Amniotic stem cell (primary cell): ENCODE measurements around the gene ITGAL.
"Not testable (repeated sequence)": the region's sequence is repeated elsewhere in the genome, so short reads cannot be mapped to it uniquely, and the experiment has no call there.

Experiments
- DNase-seq: peaks from one replicate; lab custom pipeline; 2025; lab: John Stamatoyannopoulos, UW

The ITGAL gene

DNA sequence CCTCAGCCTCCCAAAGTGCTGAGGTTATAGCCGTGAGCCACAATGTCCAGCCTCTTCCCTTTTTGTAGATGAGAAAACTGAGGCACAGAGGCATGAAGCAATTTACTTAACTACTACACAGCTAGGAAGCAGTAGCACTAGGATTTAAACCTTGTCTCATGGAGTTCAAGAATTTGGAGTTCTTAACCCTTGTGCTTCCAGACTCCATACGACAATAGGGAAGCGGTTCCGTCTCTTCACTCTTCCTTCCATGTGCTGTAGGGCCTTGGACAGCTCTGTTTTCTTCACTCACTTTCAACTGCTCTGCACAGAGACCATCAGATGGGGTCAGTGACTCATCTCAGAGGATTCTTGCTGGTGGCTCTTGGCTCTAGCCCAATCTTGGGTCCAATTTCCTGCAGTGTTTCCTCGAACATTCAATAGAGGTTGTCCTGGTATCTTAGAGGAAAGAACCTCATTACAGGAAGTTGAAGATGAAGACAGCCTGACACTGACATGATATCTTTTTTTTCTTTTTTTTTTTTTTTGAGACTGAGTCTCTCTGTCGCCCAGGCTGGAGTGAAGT, 19.3 kb downstream of the ITGAL start:
- DNase-seq: peak; percentile 38

DNA sequence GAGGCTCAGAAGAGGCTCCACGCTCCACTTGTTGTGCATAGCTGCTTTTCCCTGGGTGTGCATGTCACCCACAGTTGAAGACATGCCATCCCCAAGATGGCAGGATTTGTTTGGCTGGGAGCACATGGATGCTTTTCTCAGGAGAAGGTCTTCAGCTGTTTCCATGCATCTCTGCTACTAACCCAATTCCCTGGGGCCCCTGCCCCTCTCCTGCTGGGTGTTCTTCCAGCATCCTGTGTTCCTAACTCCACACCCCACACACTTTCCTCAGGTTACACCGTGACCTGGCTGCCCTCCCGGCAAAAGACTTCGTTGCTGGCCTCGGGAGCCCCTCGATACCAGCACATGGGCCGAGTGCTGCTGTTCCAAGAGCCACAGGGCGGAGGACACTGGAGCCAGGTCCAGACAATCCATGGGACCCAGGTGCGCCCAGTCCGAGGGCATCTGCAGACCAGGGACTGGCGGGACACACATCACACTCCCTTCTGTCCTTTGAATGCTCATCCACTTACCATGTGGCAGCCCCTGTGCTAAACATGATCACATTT, 21.5 kb downstream of the ITGAL start:
- DNase-seq: no peak

- no peak for DNase-seq
Observed at GRCh38 chr16:30494709-30495108, 22.2 kb downstream of the ITGAL start.

DNA sequence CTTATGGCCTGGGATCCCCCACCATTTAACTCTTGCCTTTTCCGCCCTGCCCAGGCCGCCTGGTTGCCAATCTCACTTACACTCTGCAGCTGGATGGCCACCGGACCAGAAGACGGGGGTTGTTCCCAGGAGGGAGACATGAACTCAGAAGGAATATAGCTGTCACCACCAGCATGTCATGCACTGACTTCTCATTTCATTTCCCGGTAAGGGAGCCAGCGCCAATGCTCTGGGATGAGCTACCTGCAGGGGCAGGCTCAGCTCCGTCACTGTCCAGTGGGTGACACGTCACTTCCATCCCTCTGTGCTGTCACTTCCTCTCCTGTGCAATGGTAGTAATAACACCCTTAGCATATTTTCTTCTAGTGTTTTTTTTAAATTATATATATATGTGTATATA, 26.7 kb downstream of the ITGAL start:
- DNase-seq: no peak

- DNase-seq: no peak
Observed at GRCh38 chr16:30503403-30504296, 31.1 kb downstream of the ITGAL start.

GRCh38 chr16:30509081-30509765, 36.7 kb downstream of the ITGAL start:
- no peak for DNase-seq

DNA sequence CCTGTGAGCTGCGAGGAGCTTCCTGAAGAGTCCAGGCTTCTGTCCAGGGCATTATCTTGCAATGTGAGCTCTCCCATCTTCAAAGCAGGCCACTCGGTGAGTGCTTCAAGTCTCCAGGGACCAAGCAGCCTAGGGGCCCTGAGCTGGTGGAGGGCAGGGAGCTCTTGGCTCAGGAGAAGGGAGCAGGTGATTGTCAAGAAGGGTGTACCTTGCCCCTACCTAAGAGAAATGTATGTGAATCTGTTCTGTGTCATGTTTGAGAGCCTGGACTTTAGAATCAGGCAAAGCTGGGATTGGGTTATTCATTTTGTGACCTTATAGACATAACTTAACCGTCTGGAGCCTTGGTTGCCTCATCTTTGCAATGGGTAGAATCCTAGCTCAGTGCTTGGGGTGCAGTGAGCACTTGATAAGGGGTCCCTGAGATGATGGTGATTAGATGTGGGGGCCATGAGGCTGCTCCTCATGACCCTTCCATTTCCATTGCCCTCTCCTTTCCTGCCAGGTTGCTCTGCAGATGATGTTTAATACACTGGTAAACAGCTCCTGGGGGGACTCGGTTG, 37.9 kb downstream of the ITGAL start:
- no peak for DNase-seq

DNA sequence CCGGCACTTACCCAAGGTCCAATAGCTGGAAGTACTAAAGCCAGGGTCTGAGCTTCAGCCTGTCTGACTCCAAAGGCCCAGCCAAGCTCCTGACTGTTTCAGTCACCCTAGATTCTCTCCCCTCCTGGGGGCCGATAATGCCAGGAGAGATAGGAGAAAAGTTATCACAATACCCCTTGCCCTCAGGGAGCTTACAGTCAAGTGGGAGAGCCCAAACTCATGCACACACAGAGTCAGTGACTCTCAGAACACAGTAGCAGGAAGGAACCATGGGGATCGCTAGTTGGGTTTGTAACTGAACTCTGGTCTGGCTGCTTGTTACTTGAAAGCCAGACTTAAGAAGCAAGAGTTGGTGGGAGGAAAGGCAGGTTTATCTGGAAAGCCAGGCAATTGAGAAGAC, 39.0 kb downstream of the ITGAL start:
- DNase-seq: no peak

DNA sequence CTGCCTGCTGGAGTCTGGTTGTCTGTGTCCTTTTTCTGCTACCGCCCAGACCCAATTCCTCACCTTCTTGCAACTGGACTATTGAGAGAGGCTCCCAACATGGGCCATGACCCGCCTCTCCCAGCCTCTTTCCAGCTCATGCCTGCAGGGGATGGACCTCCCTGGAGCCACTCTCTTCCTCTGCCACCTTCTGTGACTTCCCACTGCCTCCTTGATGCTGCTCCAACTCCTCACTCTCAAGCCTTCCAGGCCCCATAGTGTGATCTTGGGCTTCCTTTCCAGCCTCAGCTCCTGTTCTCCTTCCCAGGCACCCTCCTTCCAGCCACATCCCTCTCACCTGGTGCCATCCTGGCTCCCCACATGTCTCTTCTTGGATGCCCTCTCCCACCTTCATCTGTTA, 42.7 kb downstream of the ITGAL start:
- DNase-seq: no peak

GRCh38 chr16:30518552-30518951, 46.0 kb downstream of the ITGAL start:
- DNase-seq: no peak

DNA sequence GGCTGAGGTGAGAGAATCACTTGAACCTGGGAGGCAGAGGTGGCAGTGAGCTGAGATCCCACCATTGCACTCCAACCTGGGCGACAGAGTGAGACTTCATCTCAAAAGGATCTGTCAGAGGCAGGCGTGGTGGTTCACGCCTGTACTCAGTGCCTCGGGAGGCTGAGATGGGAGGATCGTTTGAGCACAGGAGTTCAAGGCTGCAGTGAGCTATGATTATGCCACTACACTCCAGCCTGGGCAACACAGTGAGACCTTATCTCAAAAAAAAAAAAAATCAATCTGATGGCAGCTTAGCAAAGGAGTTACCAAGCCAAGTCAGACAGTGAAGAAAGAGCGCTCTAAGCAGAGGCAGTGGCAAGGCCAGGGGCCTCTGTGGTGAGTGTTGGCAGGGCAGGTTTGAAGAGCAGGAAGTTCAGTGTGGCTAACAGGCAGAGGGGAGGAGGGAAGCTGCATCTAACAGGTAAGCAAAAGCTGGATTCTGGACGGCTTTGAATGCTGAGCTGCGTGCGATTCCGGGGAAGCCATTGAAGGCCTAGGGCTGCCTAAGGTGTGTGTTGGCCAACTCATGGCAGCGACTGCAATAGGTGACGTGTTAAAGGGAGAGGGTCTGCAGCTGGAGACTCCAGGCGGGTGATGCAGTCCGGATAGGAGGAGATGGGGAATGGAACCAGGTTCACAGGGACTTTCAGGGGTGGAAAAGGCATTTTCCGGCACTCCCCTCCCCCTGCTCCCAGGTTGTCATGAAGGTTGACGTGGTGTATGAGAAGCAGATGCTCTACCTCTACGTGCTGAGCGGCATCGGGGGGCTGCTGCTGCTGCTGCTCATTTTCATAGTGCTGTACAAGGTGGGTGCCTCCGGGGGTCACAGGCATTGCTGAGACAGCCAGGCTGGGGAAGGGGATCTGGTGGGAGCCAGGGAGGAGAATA, 46.8 kb downstream of the ITGAL start:
- DNase-seq: no peak

DNA sequence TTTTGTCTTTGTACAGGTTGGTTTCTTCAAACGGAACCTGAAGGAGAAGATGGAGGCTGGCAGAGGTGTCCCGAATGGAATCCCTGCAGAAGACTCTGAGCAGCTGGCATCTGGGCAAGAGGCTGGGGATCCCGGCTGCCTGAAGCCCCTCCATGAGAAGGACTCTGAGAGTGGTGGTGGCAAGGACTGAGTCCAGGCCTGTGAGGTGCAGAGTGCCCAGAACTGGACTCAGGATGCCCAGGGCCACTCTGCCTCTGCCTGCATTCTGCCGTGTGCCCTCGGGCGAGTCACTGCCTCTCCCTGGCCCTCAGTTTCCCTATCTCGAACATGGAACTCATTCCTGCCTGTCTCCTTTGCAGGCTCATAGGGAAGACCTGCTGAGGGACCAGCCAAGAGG, 48.9 kb downstream of the ITGAL start:
- no peak for DNase-seq

GRCh38 chr16:30521873-30522641, 49.5 kb downstream of the ITGAL start:
- DNase-seq: no peak

DNA sequence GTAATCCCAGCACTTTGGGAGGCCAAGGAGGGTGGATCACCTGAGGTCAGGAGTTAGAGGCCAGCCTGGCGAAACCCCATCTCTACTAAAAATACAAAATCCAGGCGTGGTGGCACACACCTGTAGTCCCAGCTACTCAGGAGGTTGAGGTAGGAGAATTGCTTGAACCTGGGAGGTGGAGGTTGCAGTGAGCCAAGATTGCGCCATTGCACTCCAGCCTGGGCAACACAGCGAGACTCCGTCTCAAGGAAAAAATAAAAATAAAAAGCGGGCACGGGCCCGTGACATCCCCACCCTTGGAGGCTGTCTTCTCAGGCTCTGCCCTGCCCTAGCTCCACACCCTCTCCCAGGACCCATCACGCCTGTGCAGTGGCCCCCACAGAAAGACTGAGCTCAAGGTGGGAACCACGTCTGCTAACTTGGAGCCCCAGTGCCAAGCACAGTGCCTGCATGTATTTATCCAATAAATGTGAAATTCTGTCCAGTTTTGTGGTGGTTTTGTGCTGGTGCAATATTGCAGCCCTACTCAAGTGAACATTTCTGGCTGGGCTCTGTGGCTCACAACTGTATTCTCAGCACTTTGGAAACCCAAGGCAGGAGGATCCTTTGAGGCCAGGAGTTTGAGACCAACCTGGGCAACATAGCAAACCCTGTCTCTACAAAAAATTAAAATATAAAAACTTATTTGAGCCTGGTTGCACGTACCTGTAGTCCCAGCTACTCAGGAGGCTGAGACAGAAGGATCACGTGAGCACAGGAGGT, 50.3 kb downstream of the ITGAL start:
- DNase-seq: not testable (repeated sequence)

GRCh38 chr16:30523768-30524574, 51.4 kb downstream of the ITGAL start:
- DNase-seq: no peak

DNA sequence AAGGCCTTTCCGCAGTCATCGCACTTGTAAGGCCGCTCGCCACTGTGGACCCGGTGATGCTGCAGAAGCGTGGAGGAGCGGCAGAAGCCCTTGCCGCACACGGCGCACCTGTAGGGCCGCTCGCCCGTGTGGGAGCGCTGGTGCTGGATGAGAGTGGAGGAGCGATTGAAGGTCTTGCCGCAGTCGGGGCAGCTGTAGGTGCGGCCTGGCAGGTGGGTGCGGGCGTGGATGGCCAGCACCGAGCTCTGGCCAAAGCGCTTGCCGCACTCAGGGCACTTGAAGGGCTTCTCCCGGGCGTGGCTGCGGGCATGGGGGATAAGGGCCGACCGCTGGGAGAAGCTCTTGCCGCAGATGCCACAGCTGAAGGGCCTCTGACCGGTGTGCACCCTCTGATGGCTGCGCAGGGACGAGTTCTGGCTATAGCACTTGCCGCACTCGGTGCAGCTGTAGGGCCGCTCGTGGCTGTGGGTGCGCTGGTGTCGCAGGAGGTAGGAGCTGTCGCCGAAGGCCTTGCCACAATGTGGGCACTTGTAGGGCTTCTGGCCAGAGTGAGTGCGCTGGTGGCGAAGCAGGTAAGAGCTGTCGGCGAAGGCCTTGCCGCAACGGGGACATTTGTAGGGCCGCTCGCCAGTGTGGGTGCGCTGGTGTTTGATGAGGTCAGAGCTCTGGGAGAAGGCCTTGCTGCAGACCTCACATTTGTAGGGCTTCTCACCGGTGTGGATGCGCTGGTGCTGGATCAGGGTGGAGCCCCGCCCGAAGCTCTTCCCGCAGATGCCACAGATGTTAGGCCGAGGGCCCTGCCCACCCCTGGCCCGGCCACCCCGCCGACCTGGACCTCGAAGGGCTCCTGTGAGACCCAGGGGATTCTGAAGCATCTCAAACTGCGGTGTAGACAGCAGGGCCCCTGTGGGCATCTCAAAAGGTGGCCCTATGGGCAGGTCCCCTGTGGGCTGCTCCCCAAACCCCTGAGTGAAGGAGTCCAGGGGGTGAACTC, 52.3 kb downstream of the ITGAL start:
- no peak for DNase-seq

- no peak for DNase-seq
Observed at GRCh38 chr16:30525844-30526136, 53.2 kb downstream of the ITGAL start.
